ENCODE results near the gene MBD5. TPM values are rescaled to one million over a fixed set of nuclear protein-coding genes. Genes with fewer than 3 reads are reported as not detected.
A peak's percentile ranks its signal among the peaks of the same experiment; 100 is the strongest.

MBD5 gene
- total RNA-seq, 1 experiment from 2014 or later, result 14.5 TPM

GRCh38 chr2:148021886-148022285 lies 995 bp downstream of the MBD5 start:
- peak; percentile 28 for DNase-seq (ENCODE audit: low spot score)
- in situ Hi-C loops (cut with HindIII; ENCODE audit: low sequenced_read_pairs), result no loop called here

GRCh38 chr2:148022351-148022750 lies 1.5 kb downstream of the MBD5 start:
- no peak for DNase-seq (ENCODE audit: low spot score)
- in situ Hi-C loops (cut with HindIII; ENCODE audit: low sequenced_read_pairs), result no loop called here

- in situ Hi-C loops (cut with HindIII; ENCODE audit: low sequenced_read_pairs), result no loop called here
- DNase-seq (ENCODE audit: low spot score), result no peak
These were observed 2.0 kb downstream of the MBD5 start for GRCh38 chr2:148022882-148023281.

DNA sequence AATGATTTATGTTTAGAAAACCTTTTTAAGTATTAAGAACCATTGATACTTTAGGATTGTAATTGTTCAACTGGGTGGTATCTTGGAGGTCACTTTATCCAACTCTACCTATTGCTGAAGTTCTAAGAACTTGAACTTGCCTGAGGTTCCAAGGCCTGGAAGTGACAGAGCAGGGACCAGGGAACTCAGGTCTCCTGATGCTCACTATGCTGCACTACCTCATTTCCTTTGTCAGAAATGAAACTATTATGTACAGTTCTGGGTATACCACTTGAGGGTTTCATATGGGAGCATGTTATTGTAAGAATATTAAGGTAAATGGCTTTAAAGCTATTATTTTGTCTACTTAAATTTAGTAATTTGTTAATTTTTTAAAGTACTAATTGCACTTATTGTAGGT lies 3.0 kb downstream of the MBD5 start:
- no peak for DNase-seq (ENCODE audit: low spot score)
- in situ Hi-C loops (cut with HindIII; ENCODE audit: low sequenced_read_pairs), result no loop called here

DNA sequence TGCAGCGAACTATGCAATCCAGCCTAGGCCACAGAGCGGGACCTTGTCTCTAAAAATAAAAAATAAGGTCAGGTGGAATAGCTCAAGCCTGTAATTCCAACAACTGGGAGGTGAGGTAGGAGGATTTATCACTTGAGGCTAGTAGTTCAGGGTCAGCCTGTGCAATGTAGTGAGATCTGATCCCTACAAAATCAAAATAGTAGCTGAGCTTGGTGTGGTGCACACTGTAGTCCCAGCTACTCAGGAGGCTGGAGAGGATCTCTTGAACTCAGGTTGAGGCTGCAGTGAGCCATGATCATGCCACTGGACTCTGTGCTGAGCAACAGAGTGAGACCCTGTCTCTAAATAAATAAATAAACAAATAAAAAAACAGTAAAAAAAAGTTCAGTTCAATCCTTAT lies 5.7 kb downstream of the MBD5 start:
- no peak for DNase-seq (ENCODE audit: low spot score)
- in situ Hi-C loops (cut with HindIII; ENCODE audit: low sequenced_read_pairs), result no loop called here

DNA sequence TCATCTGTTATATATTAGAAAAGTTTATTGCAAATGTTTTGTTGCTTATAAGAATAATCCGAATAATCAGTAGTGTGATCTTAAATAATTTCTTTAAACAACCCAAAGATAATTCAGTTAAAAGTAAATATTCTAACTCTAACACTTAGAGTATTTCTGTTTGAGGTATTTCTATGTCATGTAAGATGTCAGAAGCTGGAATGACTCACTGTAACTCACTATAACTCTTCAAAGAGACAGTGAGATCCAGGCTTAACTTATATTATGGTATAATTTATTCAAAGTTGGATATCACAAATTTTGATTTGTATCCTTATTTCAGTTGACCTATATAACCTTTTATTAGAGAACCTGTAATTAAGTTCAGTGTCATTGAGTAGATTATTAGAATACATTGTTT lies 6.9 kb downstream of the MBD5 start:
- no peak for DNase-seq (ENCODE audit: low spot score)
- in situ Hi-C loops (cut with HindIII; ENCODE audit: low sequenced_read_pairs), result no loop called here

DNA sequence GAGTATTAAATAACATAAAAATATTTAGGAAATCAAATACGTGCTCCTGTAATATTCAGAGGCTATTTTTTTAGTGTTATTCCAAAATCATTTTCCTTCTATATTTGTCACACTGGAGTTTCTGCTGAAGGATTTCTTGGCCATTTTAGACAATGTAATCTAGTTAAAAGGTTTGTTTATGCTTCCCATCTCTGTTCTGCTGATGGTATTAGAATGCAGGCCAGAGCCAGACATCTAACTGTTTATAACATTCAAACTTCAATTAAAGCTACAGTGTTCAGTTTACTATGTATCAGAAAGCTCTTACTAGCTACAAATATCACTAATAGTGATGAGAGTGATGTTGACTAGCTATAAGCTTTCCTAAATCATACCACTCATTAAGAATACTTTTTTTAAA lies 7.9 kb downstream of the MBD5 start:
- in situ Hi-C loops (cut with HindIII; ENCODE audit: low sequenced_read_pairs), result no loop called here
- DNase-seq (ENCODE audit: low spot score), result no peak

DNA sequence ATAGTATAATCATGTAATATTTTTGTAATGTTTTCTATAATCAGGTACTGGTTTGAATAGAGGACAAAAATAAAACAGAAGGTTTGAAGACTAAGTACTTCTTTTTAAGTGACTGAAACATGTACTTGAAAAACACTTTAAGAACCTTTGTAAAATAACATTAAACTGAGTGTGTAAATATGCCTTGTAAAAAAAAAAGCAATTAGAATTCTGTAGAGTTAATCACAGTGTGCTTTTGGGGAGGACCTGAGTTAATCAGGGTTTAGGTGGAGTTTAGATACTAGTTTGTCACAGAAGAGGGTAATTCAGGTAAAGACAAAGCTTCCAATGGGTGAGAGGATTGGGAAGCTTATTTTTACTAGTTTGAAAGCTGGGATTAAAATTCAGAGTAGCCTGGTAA lies 10.3 kb downstream of the MBD5 start:
- in situ Hi-C loops (cut with HindIII; ENCODE audit: low sequenced_read_pairs), result no loop called here
- no peak for DNase-seq (ENCODE audit: low spot score)

DNA sequence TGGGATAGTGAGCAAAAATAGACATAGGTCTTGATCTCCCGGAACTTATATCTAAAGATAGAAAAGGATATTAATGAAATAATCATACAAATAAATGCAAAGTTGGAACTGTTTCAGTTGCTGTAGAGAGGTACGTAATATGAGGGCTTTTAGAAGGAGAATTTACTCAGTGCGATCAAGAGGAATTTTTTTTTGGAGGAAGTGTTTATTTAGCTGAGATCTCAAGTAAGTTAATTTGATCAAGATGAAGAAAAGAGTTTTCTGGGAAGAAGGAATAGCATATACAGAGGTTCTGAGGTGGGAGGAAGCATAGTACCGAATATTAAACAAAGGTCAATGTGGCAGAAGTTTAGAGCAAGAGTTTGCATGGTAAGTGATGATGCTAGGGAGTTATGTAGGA lies 11.3 kb downstream of the MBD5 start:
- no peak for DNase-seq (ENCODE audit: low spot score)
- in situ Hi-C loops (cut with HindIII; ENCODE audit: low sequenced_read_pairs), result no loop called here

DNA sequence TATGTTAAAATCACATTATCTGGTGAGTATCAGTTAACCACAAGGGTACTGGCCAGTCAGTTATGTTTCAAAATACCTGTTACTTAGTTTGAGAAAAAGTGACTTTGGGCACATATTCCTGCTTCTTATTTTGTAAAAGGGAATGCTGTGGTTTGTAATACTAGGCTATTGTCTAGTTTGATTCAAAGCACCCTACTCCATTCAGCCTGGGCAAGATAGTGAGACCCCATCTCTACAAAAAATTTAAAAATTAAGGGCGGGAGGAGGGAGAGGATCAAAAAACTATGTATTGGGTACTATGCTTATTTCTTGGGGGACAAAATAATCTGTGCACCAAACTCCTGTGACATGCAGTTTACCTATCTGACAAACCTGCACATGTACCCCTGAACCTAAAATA lies 18.9 kb downstream of the MBD5 start:
- DNase-seq (ENCODE audit: low spot score), result no peak
- in situ Hi-C loops (cut with HindIII; ENCODE audit: low sequenced_read_pairs), result no loop called here

GRCh38 chr2:148042219-148042618 lies 21.3 kb downstream of the MBD5 start:
- DNase-seq (ENCODE audit: low spot score), result no peak
- in situ Hi-C loops (cut with HindIII; ENCODE audit: low sequenced_read_pairs), result no loop called here

DNA sequence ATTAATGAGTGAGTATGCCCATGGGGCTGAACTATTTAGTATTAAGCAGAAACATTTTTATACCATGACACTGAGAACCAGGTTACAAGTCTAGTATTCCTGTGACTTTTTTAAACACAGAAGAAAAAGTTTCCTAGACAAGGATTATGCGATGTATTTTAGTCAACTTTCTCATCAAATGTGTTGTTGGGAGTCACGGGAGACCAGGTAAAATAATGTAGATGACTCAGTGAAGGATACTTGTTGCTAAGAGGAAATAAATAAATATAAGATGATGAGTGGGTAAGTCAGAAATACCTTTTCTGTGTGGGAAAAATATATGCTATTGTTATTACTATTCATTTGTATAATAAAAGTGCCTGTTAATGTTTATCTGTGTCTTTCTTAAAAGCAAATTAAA lies 23.4 kb downstream of the MBD5 start:
- no peak for DNase-seq (ENCODE audit: low spot score)
- in situ Hi-C loops (cut with HindIII; ENCODE audit: low sequenced_read_pairs), result no loop called here

GRCh38 chr2:148046802-148047201 lies 25.9 kb downstream of the MBD5 start:
- in situ Hi-C loops (cut with HindIII; ENCODE audit: low sequenced_read_pairs), result no loop called here
- DNase-seq (ENCODE audit: low spot score), result no peak

GRCh38 chr2:148048475-148049221 lies 27.8 kb downstream of the MBD5 start:
- no peak for DNase-seq (ENCODE audit: low spot score)

GRCh38 chr2:148049284-148049683 lies 28.4 kb downstream of the MBD5 start:
- DNase-seq (ENCODE audit: low spot score), result no peak
- in situ Hi-C loops (cut with HindIII; ENCODE audit: low sequenced_read_pairs), result no loop called here

More at GRCh38 chr2:148048475-148049221, 27.8 kb downstream of the MBD5 start:
- in situ Hi-C loops (cut with HindIII; ENCODE audit: low sequenced_read_pairs), result no loop called here

DNA sequence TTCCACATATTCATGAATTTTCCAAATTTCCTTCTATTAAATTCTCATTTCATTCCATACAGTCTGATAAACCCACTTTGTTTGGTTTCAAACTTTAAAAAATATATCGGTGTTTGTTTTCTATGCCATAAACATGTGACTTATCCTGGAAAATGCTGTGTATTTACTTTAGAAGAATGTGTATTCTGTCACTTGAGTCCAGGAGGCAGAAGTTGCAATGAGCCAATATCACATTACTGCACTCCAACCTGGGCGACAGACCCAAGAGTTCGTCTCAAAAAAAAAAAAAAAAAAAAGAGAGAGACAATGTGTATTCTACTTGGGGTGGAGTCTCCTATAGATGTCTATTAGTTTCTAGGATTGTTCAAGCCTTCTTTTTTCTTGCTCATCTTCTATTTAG lies 31.8 kb downstream of the MBD5 start:
- in situ Hi-C loops (cut with HindIII; ENCODE audit: low sequenced_read_pairs), result no loop called here
- DNase-seq (ENCODE audit: low spot score), result no peak

- DNase-seq (ENCODE audit: low spot score), result no peak
- in situ Hi-C loops (cut with HindIII; ENCODE audit: low sequenced_read_pairs), result no loop called here
These were observed 37.8 kb downstream of the MBD5 start for GRCh38 chr2:148058641-148059040.

GRCh38 chr2:148063633-148064032 lies 42.7 kb downstream of the MBD5 start:
- in situ Hi-C loops (cut with HindIII; ENCODE audit: low sequenced_read_pairs), result no loop called here
- no peak for DNase-seq (ENCODE audit: low spot score)

DNA sequence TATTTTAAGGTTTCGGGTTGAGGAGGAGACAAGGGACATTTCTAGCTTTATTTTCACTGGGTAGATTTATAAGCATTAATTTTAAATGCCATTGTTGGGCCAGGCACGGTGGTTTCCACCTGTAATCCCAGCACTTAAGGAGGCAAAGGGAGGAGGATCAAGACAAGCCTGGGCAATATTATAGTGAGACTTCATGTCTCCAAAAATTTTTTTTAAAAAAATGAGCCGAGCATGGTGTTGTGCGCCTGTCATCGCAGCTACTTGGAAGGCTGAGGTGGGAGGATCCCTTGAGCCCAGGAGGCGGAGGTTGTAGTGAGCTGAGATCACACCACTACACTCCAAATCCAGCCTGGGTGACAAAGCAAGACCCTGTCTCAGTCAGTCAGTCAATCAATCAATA lies 45.0 kb downstream of the MBD5 start:
- DNase-seq (ENCODE audit: low spot score), result no peak
- in situ Hi-C loops (cut with HindIII; ENCODE audit: low sequenced_read_pairs), result no loop called here

DNA sequence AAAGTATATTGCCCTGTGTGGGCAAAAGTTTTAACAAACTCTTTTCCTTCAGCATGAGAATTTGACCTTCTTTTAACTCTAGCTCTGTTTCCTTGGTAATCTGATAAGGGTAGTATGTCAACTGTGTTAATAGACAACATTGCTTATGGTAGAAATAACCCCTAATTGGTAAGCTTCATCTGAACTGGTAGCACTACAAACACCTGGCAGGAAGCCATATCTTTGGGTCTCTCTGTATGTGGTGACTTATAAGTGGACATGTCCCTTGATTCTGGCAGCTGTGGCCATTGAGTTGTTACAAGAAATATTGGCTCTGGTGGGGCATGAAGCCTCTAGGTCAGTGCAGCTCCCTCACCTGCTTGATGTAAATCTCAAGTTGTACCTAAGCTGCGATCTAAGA lies 46.9 kb downstream of the MBD5 start:
- in situ Hi-C loops (cut with HindIII; ENCODE audit: low sequenced_read_pairs), result no loop called here
- DNase-seq (ENCODE audit: low spot score), result no peak

- in situ Hi-C loops (cut with HindIII; ENCODE audit: low sequenced_read_pairs), result no loop called here
These were observed 50.5 kb downstream of the MBD5 start for GRCh38 chr2:148071351-148071750.

DNA sequence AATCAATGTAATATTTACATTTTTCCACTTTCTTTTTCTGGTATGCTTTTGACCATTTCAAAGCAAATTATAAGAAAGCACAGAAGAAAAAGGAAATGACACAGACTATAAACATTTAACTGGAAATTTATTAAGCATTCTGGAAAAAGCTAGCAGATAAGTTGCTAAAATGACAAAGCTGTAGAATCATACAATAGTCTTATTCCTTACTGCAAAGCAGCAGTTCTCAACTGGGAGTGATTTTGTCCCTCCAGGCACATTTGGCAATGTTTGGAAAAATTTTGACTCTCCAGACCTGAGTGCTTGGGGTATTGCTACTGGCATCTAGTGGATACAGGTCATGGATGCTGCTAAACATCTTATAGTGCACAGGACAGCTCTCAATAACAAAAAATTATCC lies 75.1 kb downstream of the MBD5 start:
- DNase-seq (ENCODE audit: low spot score), result no peak
- in situ Hi-C loops (cut with HindIII; ENCODE audit: low sequenced_read_pairs), result no loop called here

More at GRCh38 chr2:148071351-148071750, 50.5 kb downstream of the MBD5 start:
- no peak for DNase-seq (ENCODE audit: low spot score)
